Stimulated activated CD8-positive, alpha-beta memory T cell treated with anti-CD3 and anti-CD28 coated beads, Interleukin-4, amount 100 ng/mL, for 48 hours (primary cell): ENCODE results near the gene CHN2.

Source experiments
- DNase-seq: peaks from one replicate; pipeline ENCODE4 v3.0.0-alpha.2; 2020

Gene CHN2

DNA sequence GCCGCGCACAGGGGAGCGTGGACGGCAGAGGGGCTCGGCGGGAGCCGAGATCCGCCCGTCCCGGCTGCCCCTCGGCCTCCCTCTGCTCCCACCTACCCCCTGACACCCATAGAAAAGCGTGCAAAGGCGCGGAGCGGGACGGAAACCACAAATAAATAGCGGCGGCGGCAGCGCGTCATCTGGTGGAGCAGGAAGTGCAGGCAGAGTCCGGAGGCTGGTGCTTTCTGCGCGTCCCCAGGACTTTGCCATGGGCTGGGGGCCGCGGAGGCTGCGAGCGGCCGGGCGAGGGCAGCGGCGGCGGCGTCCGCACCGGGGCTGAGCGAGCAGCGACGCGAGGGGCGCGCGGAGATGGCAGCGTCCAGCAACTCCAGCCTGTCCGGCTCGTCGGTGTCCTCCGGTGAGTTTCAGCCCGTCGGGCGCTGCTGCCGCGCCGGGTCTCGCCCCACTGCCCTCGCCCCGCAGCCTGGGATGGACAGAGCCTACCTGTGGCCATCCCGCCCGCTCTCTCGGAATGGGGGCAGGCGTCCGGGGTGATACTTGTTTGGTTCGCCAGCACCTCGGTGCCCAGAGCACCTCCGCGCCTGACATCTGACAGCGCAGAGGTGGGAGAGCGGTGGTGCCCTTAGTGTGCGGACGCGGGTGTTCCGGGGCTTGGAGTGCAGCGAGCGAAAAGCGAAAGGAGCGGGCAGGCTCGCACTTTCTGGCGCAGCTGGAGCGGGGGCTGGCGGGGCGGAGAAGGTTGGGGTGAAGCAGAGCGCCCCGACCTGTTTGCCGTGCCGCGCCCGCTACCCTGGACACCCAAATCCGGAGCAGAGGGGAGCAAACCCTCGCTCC is at the start of gene CHN2:
TSS of gene CHN2 (plus strand) at position 182 of the 834 bp plus-strand sequence.
- DNase-seq, result peak; percentile 65

DNA sequence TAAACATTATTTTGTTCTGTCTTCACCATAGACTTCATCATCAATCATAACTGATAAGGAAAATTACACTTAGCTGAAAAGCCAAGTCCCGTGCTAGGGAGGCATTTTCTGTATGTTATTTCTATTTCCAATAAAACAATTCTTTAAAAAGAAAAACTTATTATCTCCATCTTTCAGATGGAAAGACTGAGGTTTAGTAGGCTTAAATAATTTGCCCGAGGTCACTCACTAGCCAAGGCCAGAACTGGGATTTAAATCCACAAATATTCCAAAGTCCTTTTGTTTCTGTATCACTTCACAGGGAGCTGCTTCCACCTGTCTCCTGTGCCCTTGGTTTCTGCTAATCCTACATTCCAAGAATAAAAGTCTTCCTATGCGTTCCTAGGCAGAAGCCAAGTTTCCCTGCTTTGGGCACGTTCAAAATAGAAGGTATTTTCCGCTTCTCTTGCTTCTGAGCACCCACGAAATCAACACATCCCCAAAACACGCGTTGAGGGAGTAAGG is 49.0 kb upstream of the CHN2 start:
- DNase-seq, result no peak

DNA sequence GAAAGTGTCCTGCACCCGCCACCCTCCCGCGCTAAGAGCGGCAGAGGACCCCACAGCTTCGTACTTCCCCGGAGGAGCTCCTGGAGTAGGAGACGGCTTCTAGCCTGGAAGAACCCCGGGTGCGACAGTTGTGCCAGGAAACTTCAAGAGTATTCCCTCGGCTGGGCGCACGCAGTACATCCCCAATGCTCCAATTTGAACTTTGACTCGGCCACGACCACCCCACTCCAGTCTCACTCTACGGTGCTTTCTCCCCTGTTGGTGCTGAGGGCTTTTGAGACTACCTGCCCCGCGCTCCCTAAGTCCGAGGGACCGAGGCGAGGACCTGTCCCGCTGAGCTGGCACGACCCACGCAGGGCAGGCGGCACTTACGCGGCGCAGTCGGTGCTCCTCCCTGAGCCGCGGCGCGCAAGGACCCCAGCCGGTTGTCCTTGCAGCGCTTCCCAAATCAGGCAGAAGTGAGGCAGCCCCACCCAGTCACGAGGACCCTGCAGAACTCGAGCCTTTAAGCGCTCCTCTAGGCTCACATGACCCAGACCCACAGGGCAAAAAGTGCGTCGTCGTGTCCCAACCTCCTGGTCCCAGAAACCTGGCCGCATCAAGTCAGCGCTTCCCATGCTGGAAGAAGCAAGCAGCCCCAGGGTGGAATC is 48.4 kb upstream of the CHN2 start, which contains the start of gene CPVL:
TSS of gene CPVL (minus strand) at position 481 of the 650 bp plus-strand sequence. CDS start 25,476 bp downstream, outside the sequence.
- DNase-seq, result peak; percentile 25

DNA sequence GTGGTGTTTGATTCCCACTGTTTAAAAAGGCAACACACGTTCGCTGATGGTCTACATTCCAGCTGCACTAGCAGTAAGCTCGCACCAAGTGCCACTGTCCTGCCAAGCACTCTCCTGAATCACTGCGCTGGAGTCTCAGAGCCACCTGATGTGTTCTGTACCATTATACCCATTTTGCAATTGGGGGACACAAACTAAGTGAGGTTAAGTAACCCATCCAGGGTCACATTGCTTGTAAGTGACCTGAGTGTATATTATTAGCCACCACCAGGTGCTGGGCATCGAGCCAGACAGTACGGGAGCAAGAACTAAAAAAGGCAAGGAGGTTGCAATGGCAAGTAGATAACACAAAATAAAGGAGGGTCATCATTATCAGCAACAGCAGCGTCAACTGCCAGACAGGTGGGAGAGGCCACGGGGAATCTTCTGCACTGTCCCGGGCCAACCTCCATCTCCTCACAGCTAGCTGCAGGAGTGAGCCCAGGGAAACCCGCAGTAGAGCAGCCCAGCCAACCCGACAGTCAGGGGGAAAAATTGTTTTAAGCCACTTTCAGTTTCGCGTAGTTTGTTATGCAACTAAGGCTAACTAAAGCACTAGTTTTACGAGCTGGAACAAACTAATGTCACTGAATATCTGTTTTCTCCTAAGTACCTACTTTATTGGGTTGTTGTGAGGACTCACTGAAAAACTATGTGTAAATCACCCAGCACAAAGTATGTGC is 47.5 kb upstream of the CHN2 start:
- DNase-seq, result no peak

DNA sequence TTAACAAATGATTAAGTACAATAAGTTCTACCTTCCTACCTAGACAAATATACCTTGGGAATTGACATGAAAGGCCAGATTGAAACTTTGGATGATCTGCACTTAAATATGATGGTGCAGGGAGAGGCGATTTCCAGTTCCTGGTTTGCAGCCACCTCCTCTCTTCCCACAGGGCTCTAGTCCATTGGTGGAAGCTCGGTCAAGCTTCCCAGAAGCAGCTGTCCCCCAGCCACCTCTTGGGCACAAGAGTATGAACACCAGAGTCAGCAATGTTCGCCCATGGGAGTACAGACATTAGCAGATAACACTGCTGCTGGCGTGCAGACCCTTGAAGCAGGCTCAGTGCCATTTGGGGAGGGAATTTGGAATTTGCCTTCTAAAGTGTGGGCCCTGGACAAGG is 46.8 kb upstream of the CHN2 start:
- DNase-seq, result no peak

DNA sequence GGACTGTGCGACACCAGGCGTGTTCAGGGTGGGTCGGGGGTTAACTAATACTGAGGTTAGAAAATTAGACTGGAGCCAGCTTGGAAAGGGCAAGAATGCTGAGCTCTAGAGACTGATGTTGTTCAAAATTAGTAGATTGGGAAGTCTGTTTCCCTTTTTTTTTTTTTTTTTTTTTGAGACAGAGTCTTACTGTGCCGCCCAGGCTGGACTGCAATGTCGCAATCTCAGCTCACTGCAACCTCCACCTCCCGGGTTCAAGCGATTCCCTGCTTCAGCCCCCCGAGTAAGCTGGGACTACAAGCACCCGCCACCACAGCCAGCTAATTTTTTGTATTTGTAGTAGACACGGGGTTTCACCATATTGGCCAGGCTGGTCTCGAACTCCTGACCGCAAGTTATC is 45.5 kb upstream of the CHN2 start:
- DNase-seq, result no peak

DNA sequence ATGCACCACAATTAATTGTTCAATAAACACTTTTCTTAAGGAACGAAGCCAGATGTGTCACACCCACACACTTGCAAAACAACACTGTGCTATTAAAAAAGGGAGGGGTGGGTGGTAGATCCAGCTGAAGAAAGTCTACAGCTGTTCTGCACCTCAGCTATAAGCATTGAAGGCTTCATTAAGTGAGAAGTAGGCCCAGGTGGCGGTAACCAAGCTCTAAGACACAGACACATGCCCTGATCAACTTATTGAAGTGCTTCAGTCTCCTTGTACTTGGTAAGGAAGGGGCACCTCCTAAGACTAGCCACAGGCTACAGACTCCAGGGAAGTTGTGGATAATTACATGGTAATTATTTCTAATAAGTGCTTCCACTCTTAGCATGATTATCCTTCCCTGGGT is 43.7 kb upstream of the CHN2 start:
- no peak for DNase-seq

DNA sequence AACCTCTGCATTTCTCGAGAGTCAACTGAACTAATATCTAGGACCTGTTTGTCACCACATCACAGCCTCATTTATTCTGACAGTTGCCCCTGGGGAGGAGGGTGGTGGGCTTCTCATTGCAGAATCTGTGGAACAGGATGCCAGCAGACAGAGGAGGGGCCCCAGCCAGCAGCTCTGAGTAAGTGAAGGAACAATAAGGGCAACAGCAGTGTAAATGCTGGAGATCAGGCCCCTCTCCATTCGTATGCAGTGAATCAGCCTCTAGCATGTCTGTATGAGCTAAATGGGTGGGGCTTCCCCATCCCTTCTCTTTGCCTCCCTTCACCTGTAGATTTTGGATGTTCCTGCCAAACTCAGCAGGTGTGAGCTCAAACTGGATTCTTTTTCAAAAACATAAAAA is 40.5 kb upstream of the CHN2 start:
- DNase-seq, result no peak

DNA sequence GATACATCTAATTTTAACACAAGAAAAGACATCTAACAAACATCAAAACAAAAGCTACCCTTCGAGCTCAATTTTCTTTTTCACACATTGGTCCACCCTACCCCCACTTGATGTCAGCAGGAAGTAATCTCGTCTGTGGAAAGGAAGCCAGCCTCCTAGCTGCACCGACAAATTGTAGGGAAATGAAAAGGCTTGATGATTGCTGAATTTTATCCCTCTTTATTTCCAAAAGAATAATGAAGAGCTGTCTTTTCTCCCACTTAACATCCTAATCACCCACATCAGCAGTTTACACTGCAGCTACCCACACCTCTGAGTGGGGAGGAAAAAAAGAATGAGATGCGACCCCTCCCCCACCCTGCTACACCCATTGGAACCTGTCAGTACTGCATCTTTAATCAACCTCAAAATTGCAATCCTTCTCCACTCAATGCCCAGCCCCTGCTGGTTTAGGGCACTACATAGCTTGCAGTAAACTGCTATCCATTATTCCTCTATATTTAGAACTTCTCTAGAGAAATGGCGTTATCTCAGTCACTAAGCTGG is 37.6 kb upstream of the CHN2 start:
- no peak for DNase-seq

DNA sequence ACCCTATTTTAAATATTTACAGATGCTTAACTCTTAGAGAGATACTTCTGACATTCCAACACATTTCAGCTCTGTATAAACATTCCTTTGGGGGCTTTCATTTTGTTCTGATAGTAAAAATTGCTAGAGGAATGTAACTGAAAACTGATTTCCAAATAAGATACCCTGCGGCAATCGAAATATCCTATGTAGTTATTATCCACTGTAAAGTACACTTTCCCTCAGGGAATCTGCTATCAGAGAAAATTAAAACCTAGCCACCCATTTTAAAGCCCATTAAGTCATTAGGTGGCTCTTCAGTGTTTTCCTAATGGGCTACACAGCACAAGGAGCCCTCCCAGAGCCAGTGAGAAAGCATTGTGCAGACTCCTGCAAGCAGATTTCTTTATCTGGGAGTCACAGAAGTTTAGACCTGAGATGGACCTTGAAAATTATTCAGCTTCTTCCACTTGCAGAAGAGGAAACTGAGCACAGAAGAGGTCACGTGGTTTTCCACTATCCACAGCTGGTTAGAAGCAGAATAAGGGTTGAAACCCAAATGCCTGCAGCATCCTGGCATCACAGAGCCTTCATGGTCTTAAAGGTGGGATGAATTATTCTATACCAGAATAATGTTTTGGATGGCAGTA is 35.7 kb upstream of the CHN2 start:
- no peak for DNase-seq

DNA sequence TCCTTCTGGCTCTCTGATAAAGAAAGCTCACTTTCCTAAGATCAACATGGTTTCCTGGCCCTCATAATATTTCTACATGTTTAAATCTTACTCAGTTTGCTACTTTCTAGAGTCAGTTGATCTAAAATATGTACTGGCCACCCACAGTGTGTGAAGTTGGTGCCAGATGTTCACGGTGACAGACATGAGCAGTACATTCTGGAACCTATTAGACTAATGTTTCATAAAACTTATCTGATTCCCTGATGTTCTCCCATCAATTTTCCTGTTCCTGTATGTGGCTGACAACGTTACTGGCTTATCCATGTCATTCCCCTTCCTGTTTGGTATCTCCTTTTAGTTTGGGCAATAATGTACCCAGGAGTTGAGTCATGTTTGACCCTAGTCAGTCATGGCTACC is 34.5 kb upstream of the CHN2 start:
- no peak for DNase-seq

DNA sequence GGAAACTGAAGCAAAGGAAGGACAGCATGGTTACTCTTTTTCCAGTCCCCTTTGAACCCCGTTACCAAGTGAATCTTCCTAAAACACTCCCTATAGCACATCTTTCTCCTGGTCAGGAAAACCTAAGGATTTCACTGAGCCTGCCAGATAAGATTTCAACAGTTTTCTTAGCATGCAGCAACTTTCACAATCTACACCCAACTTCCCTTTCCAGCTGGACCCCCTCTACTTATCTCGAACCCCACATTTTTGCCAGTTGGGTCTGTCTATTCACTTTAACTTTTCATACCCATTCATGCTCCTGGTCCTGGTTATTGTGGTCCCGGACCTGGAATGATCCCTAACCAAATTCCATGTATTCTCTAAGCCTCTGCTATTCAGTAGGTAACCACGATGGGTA is 33.3 kb upstream of the CHN2 start:
- no peak for DNase-seq

DNA sequence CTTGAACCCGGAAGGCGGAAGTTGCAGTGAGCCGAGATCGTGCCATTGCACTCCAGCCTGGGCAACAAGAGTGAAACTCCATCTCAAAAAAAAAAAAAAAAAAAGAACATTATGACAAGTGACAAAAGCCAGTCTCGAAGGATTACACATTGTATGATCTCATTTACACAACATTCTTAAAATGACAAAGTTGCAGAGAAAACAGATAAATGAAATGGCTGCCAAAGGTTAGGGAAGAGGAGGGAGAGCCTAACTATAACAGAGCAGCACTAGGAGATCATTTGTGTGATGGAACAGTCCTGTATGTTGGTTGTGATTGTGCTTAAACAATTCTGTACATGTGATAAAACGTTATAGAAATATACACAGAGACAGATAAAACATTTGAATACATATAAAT is 32.0 kb upstream of the CHN2 start:
- DNase-seq, result no peak

DNA sequence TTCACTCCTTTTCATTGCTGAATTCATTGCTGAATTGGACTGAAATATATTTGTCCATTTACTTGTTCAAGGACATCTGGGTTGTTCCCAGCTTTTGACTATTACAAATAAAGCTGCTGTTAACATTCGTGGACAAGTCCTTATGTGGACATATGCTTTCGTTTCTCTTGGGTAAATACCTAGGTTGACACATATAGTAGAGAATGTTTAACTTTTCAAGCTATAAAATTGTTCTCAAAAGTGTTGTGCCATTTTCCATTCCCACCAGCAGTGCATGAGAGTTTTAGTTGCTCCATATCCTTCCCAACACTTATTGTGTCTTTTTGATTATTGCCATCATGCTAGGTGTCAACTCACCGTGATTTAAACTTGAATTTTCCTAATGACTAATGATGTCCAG is 30.7 kb upstream of the CHN2 start:
- no peak for DNase-seq

DNA sequence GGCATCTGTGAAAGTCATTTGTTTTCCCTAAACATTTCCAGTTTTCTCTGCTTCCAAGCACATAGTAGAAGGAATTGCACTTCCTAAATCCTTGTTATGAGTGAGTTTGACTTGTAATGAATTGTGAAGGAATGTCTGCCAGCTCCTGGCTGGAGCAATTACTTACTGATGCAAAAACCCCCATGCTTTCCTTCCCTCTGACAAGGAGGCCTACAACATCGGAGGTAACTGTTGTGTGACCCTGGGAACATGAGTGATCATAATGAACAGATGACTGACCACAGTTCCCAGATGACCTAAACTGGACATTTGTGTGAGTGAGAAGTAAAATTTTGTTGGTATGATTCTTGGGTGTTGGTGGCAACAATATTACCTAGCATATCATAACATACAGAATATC is 26.9 kb upstream of the CHN2 start:
- DNase-seq, result no peak

DNA sequence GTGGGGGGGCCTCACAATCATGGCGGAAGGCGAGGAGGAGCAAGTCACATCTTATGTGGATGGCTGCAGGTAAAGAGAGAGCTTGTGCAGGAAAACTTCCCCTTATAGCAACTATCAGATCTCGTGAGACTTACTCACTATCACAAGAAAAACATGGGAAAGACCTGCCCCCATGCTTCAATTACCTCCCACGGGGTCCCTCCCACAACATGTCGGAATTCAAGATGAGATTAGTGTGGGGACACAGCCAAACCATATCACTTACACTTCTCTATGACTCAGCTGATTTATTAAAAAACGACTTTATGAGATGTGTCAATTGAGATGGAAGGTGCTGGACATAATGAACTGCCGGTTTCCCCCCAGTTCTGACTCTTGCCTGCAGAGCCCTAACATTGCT is 23.8 kb upstream of the CHN2 start:
- no peak for DNase-seq

DNA sequence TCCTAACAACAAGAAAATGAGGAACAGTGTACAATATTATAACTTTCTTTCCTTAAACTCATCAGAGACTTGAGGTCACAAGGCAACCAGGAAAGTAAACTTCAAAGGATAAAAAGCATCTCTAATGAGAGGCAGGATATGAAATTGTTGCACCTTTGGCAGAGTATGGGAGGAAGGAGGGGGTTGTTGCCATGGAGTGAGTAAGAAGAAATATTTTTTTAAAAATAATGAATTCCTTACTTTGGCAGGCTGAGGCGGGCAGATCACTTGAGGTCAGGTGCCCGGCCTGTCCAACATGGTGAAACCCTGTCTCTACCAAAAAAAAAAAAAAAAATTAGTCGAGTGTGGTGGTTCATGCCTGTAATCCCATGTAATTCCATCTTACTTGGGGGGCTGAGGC is 21.1 kb upstream of the CHN2 start:
- DNase-seq, result no peak

DNA sequence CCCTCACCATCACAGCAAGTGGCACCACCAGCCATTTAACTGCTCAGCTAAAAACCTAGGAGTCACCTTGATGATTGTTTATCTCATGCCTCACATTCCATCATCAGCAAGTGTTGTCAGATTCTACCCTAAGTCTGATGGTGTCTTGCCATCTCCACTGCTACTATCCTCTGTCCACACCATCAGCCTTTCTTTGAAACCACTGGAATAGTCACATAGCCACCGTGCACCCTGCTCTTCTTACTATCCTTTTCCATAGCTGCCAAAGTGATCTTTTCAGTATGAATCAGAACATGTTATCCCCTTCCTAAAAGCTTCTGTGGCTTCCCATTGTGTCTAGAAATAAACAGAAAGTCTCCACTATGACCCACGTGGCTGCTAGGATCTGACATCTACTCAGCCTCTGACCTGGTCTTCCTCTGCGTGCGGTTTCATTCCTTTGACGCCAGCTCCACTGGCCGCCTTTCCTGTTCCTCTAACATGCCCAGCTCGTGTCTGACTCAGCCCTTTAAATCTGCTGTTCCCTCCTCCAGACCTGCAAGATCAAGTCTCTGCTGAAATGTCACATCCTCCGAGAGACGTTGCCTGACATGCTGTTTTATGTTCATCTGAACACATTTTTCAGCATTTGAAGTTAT is 16.5 kb upstream of the CHN2 start:
- peak; percentile 39 for DNase-seq

DNA sequence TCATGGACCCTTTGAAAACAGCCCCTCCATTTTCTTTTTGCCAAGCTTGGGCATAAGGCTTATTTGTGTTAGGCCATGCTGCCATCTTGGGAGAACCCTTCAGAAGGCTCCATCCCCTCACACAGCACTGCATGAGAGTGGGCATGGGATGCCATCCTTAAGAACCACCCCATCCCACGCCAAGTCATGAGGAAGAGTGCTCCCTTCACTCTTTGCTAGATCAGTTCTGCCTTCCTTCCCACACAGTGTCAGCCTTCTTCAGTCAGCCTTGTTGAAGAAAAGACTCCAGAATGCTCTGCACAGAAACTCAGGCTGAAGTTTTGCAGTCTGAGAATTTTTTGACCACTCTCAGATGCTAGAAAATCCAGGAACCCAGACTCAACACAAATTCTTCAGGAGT is 15.5 kb upstream of the CHN2 start:
- DNase-seq, result no peak

DNA sequence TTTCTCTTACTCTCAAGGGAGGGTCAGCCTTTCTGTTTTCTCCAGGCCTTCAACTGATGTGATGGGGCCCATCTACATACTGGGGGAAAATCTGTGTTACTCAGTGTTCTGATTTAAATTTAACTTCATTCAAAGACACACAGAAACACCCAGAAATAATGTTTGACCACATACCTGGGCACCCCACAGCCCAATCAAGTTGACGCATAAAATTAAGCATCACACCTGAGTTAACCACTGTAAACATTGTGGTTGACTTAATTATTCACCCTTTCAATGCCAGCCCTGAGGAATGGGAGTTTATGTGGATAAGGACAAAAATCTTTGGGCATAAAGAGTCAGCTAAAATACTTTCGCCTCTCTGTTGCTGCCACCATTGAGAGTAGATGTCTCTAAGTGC is 10.0 kb upstream of the CHN2 start:
- no peak for DNase-seq

DNA sequence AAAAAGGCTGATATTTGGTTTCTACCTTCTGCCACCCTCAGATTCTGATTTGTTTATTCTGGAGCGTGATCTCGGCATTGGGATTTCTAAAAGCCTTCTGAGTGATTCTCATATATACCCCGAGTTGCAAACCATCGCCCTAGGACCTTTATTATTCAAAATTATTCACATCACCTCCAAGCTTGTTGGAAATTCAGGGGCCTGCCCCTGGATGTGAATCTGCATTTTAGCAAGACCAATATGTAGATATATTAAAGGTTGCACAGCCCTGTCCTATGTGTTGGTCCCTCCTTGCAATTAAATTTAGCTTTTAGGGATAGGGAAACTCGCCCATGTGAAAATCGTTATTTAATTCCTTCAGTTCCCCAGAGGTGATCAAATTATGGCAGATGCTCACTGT is 9.0 kb upstream of the CHN2 start:
- no peak for DNase-seq

DNA sequence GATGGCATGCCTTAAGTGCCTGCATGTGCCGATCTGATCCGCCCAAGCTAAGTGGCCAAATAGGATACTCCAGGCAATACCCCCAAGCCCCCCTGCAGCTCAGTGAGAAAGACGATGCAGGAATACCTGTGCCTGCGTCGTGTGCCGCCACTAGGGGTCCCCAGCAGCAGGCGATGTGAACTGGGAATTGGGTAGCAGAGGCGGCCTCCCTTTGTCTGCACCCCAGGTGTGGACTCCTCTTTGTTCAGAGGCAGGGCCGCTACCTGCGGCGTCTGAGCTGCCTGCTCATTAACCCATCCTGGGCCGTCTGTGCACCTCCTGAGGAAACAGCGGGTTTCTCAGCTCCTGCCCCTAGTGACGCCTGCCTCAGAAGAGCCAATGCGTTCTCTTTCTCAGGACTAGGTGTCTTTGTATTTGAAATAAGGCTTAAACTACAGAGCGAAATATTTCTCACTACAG is 4.8 kb upstream of the CHN2 start:
- DNase-seq, result peak; percentile 77
